Kidney (tissue), 14 donors: ENCODE results near the gene CES2. TPM values are rescaled to one million over a fixed set of nuclear protein-coding genes. Genes with fewer than 3 reads are reported as not detected.

Experiments used
- DNase-seq, 5 donors: peaks; one replicate each; pipeline ENCODE4 v3.0.0-alpha.2; 2013 to 2020
- FAIRE-seq: peaks from 2 replicates; lab custom pipeline; 2012; peaks lifted over from hg19 to GRCh38; lab: Jason Lieb, UNC
- H3K27ac ChIP-seq, 2 donors: one replicate each; pipeline ENCODE4 v1.7.0; 2013; ENCODE audit warnings: low read depth in 2 of 2, low read length in 2 of 2, inconsistent platforms in 1 of 2
- H3K27me3 ChIP-seq: one replicate; pipeline ENCODE4 v1.7.1; 2013; ENCODE audit warnings: low read length, inconsistent platforms; ENCODE audit not compliant: control insufficient read depth, insufficient read depth
- H3K36me3 ChIP-seq, 3 donors: one replicate each; pipeline versions ENCODE4 v1.7.0 to v1.7.1; 2013; ENCODE audit warnings: low read length in 3 of 3, control low read depth in 1 of 3, inconsistent platforms in 1 of 3; ENCODE audit not compliant: insufficient read depth in 3 of 3, control insufficient read depth in 2 of 3
- H3K4me1 ChIP-seq, 3 donors: one replicate each; pipeline versions ENCODE4 v1.7.0 to v1.7.1; 2013; ENCODE audit warnings: low read length in 3 of 3, inconsistent platforms in 1 of 3, low read depth in 1 of 3; ENCODE audit not compliant: control insufficient read depth in 2 of 3, insufficient read depth in 2 of 3
- H3K4me3 ChIP-seq, 3 donors: one replicate each; pipeline versions ENCODE4 v1.7.0 to v1.8.1; 2013; ENCODE audit warnings: low read length in 3 of 3, control low read depth in 1 of 3, inconsistent platforms in 1 of 3
- H3K9ac ChIP-seq, 3 donors: one replicate each; pipeline versions ENCODE4 v1.7.0 to v1.7.1; 2013; ENCODE audit warnings: low read length in 3 of 3, control low read depth in 1 of 3, inconsistent platforms in 1 of 3
- H3K9me3 ChIP-seq, 3 donors: one replicate each; pipeline versions ENCODE4 v1.7.0 to v1.7.1; 2013; ENCODE audit warnings: low read length in 3 of 3, control low read depth in 1 of 3, inconsistent platforms in 1 of 3; ENCODE audit not compliant: control insufficient read depth in 2 of 3, insufficient read depth in 1 of 3
- CTCF ChIP-seq: IDR thresholded peaks from 3 replicates; pipeline ENCODE4 v1.5.1; 2012; ENCODE audit warnings: mild to moderate bottlenecking, moderate library complexity, borderline replicate concordance; ENCODE audit not compliant: insufficient read depth; ENCODE audit errors: extremely low read depth
- intact Hi-C: fragments of 100-400 bp; cut with DNase I; formaldehyde crosslinking; loops from one replicate; pipeline ENCODE4 v1.11.1; 2022
- polyA plus RNA-seq: library from polyadenylated mRNA; stranded (reverse); fragments of 350-450 nt; fragmentation: Illumina TruSeq; extraction: RNeasy Lipid Tissue Mini Kit (QIAGEN cat#74804); gene quantifications from one replicate; pipeline ENCODE4 v1.2.3, GENCODE V29; 2014; ENCODE audit warnings: low read depth, low replicate concordance; ENCODE audit not compliant: insufficient read depth
- total RNA-seq: library from RNA; stranded (reverse); fragmentation: NEBNext Ultra II Directional; extraction: Animal tissue kit (Norgen Biotek cat#: 25700); gene quantifications from one replicate; pipeline ENCODE4 v1.2.1, GENCODE V29; 2021
- donor health status: control.
- donor health status: control.
- donor health status: control.
- donor health status: control.
- donor health status: control.
- donor health status: DM: yes; HTN: yes; CAD: no.
- donor health status: Normal renal cell carcinoma (clear cell type).

Gene CES2
- total and polyA plus RNA-seq, 2 donors from 2014 or later = 72.1 to 76.9 TPM

- Histone ChIP-seq H3K9ac (no peak overlapping the region), H3K27ac (no peak overlapping the region), H3K4me3 (no peak overlapping the region), H3K4me1 (peaks cover 0 to 24% (median 23%) of the 10 kb centered on the region in 3 donors), H3K9me3 (no peaks in the 10 kb centered on the region), H3K27me3 (no peaks in the 10 kb centered on the region), H3K36me3 (peaks cover 0 to 52% (median 32%) of the 10 kb centered on the region in 3 donors)
- intact Hi-C loops = no loop called here
- DNase-seq = peak in 1 of 5 donors; percentile 68
- FAIRE-seq = no peak
- no peak for TF ChIP-seq CTCF
These were observed 2.5 kb downstream of the CES2 start for GRCh38 chr16:66937725-66938337.

- Histone ChIP-seq H3K4me3 (no peak overlapping the region), H3K9ac (no peak overlapping the region), H3K27ac (no peak overlapping the region), H3K36me3 (peaks cover 0 to 52% (median 36%) of the 10 kb centered on the region in 3 donors), H3K4me1 (peaks cover 0 to 19% (median 17%) of the 10 kb centered on the region in 3 donors), H3K27me3 (no peaks in the 10 kb centered on the region), H3K9me3 (no peaks in the 10 kb centered on the region)
- TF ChIP-seq CTCF = no peak
- DNase-seq = peak in 1 of 5 donors; percentile 29
- no peak for FAIRE-seq
- intact Hi-C loops = no loop called here
These were observed 4.0 kb downstream of the CES2 start for GRCh38 chr16:66939366-66939765.

GRCh38 chr16:66940236-66940635, 4.9 kb downstream of the CES2 start:
- no peak overlapping the region for H3K9ac ChIP-seq

More at GRCh38 chr16:66940236-66940635, 4.9 kb downstream of the CES2 start:
- H3K4me1 ChIP-seq = peaks cover 0 to 19% (median 17%) of the 10 kb centered on the region in 3 donors
- no peak overlapping the region for H3K4me3 ChIP-seq
- TF ChIP-seq CTCF = no peak
- intact Hi-C loops = no loop called here
- no peaks in the 10 kb centered on the region for H3K27me3 ChIP-seq
- no peak for FAIRE-seq
- DNase-seq = peak in 1 of 5 donors; percentile 43
- H3K27ac ChIP-seq = no peak overlapping the region
- H3K36me3 ChIP-seq = peaks cover 0 to 52% (median 36%) of the 10 kb centered on the region in 3 donors
- H3K9me3 ChIP-seq = no peaks in the 10 kb centered on the region
